PC-9 (cell line): Measurements from ENCODE around the gene DUOXA2. TPM values are rescaled to one million over a fixed set of nuclear protein-coding genes. Genes with fewer than 3 reads are reported as not detected.
"Not testable (repeated sequence)": the region's sequence is repeated elsewhere in the genome, so short reads cannot be mapped to it uniquely, and the experiment has no call there.

Source experiments
- Bru-seq: library from RNA; stranded (reverse); fragments of 400-500 nt; gene quantifications from one replicate; lab custom pipeline; 2021; lab: Mats Ljungman, UMichigan
- BruChase-seq, 2 experiments: library from RNA; stranded (reverse); fragments of 400-500 nt; gene quantifications; one replicate each; lab custom pipeline; 2021; lab: Mats Ljungman, UMichigan
- BruUV-seq: library from RNA; stranded (reverse); fragments of 400-500 nt; replicated peaks from 2 replicates; lab custom pipeline; 2021; lab: Mats Ljungman, UMichigan
- CTCF ChIA-PET: fragments of 300-600 bp; sonication (Branson Sonifier 250); formaldehyde crosslinking; loops from one replicate; lab custom pipeline; 2022; ENCODE audit warnings: antibody characterized with exemption; lab: Charles Lee
- POLR2A ChIA-PET: fragments of 300-600 bp; sonication (Branson Sonifier 250); formaldehyde crosslinking; loops from one replicate; lab custom pipeline; 2022; ENCODE audit warnings: antibody characterized with exemption; ENCODE audit not compliant: unreplicated experiment; lab: Charles Lee
- DNase-seq, 2 experiments: peaks; one replicate each; pipeline versions ENCODE4 v3.0.0 to v3.0.0-alpha.2; 2015 to 2022; ENCODE audit warnings: mixed read lengths in 1 of 2
- H2AFZ ChIP-seq: fragments of 200-600 bp; sonication (generic); 2 replicates; pipeline ENCODE4 v1.8.1; 2017; ENCODE audit warnings: antibody characterized with exemption
- H3F3A ChIP-seq: fragments of 200-600 bp; sonication (generic); 2 replicates; pipeline ENCODE4 v1.8.1; 2017; ENCODE audit warnings: antibody characterized with exemption, mild to moderate bottlenecking, low read depth; ENCODE audit not compliant: insufficient read depth
- H3K27ac ChIP-seq: fragments of 200-600 bp; sonication (generic); 2 replicates; pipeline ENCODE4 v1.6.1; 2016; ENCODE audit warnings: mixed run types
- H3K27me3 ChIP-seq: fragments of 200-600 bp; sonication (generic); 2 replicates; pipeline ENCODE4 v1.6.1; 2016; ENCODE audit warnings: low read depth, mixed run types; ENCODE audit not compliant: insufficient read depth
- H3K36me3 ChIP-seq: fragments of 200-600 bp; sonication (generic); 2 replicates; pipeline ENCODE4 v1.6.1; 2016; ENCODE audit warnings: low read depth, mixed run types
- H3K4me1 ChIP-seq: fragments of 200-600 bp; sonication (generic); replicated peaks from 2 replicates; pipeline ENCODE4 v1.6.1; 2016; ENCODE audit warnings: mixed run types; ENCODE audit not compliant: insufficient read depth
- H3K4me2 ChIP-seq: fragments of 200-600 bp; sonication (generic); 2 replicates; pipeline ENCODE4 v1.6.1; 2017; ENCODE audit warnings: mixed run types
- H3K4me3 ChIP-seq: fragments of 200-600 bp; sonication (generic); 2 replicates; pipeline ENCODE4 v1.6.1; 2016; ENCODE audit warnings: mixed run types
- H3K79me2 ChIP-seq: fragments of 200-600 bp; sonication (generic); 2 replicates; pipeline ENCODE4 v1.6.1; 2017; ENCODE audit warnings: low read depth, mixed run types
- H3K9me2 ChIP-seq: fragments of 200-600 bp; sonication (generic); 2 replicates; pipeline ENCODE4 v1.8.1; 2017; ENCODE audit warnings: mild to moderate bottlenecking; ENCODE audit not compliant: insufficient read depth
- H3K9me3 ChIP-seq: fragments of 200-600 bp; sonication (generic); 2 replicates; pipeline ENCODE4 v1.8.1; 2016; ENCODE audit warnings: low read depth; ENCODE audit not compliant: insufficient read depth
- H4K20me1 ChIP-seq: fragments of 200-600 bp; sonication (generic); 2 replicates; pipeline ENCODE4 v1.8.1; 2017; ENCODE audit not compliant: insufficient read depth
- EZH2 ChIP-seq: fragments of 200-600 bp; sonication (generic); IDR thresholded peaks from 2 replicates; pipeline ENCODE4 v1.8.0; 2017; ENCODE audit warnings: antibody characterized with exemption, low read depth
- intact Hi-C: fragments of 100-400 bp; cut with micrococcal nuclease; formaldehyde crosslinking; loops from one replicate; pipeline ENCODE4 v1.10.0; 2022; ENCODE audit not compliant: unreplicated experiment
- long read RNA-seq: library from polyadenylated mRNA; stranded (forward); transcript quantifications from one replicate; pipeline ENCODE4 v2.0.0, GENCODE V29; 2022
- total RNA-seq: library from RNA; stranded (reverse); gene quantifications from 2 replicates; pipeline ENCODE4 v1.2.3, GENCODE V29; 2021
- TF ChIP-seq, protein P1 (sequence below): fragments of 200-600 bp; sonication (generic); conservative IDR thresholded peaks from 2 replicates; pipeline ENCODE4 v1.6.1; 2017; ENCODE audit warnings: mixed run types, antibody characterized with exemption, mild to moderate bottlenecking, moderate library complexity

Gene DUOXA2
- not detected in 2 replicates for total RNA-seq
- Bru-seq, nascent RNA, result not detected
- not detected for BruChase-seq, experiment 1, labeled RNA remaining after a 2-hour chase
- BruChase-seq, experiment 2, labeled RNA remaining after a 6-hour chase, result not detected
- long read RNA-seq, result 0 reads

DNA sequence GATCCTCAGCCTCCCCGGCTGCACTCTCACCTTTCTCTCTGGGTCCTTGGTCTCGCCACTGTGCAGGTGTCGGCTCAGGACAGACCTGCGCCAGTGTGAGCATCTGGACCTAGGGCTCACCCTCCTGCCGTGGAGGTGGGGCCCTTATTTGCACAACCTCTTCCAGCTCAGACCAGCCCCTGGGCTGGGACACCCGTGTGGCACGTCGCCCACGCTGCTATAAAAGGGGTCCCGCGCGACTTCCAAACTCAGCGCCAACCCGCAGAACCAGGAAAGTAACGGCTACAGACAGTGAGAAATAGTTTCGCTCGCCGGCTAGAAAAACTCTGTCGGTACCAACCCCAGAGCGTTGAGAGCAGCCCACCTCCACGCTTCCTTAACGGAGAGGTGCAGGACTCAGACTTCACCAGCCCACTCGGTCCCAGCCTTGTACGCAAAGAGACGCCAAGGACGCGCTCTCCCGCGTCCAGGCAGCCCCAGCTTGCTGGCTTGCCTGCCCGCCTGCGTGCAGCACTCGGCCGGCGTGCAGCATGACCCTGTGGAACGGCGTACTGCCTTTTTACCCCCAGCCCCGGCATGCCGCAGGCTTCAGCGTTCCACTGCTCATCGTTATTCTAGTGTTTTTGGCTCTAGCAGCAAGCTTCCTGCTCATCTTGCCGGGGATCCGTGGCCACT, at the start of gene DUOXA2, which contains the start of gene DUOX2:
DUOXA2 (plus strand) TSS at position 251 of the 675 bp plus-strand sequence; CDS start at position 531, 280 bp downstream.
DUOX2 (minus strand) TSS at position 97 of the 675 bp plus-strand sequence. CDS start 761 bp downstream, outside the sequence.
- no peaks in the 10 kb centered on the region for H3K79me2 ChIP-seq
- no peaks in the 10 kb centered on the region for H3K9me3 ChIP-seq
- intact Hi-C loops, result no loop called here
- no peaks in the 10 kb centered on the region for H4K20me1 ChIP-seq
- no peak within 1 kb of the TSS for H2AFZ ChIP-seq
- H3K4me2 ChIP-seq, result no peak within 1 kb of the TSS
- no peak for DNase-seq
- no peaks in the 10 kb centered on the region for H3K36me3 ChIP-seq
- no TSS peak for BruUV-seq
- ChIA-PET POLR2A (no interaction called here), CTCF (no interaction called here)
- H3K4me1 ChIP-seq, result no peaks in the 10 kb centered on the region
- no peaks in the 10 kb centered on the region for H3F3A ChIP-seq
- H3K9me2 ChIP-seq, result no peaks in the 10 kb centered on the region
- peaks cover 3% of the 10 kb centered on the region; the same call in 1 of the 2 replicates for H3K27me3 ChIP-seq
- no peak within 1 kb of the TSS for H3K4me3 ChIP-seq
- no peak within 1 kb of the TSS for H3K27ac ChIP-seq
- TF ChIP-seq, protein P1, sequence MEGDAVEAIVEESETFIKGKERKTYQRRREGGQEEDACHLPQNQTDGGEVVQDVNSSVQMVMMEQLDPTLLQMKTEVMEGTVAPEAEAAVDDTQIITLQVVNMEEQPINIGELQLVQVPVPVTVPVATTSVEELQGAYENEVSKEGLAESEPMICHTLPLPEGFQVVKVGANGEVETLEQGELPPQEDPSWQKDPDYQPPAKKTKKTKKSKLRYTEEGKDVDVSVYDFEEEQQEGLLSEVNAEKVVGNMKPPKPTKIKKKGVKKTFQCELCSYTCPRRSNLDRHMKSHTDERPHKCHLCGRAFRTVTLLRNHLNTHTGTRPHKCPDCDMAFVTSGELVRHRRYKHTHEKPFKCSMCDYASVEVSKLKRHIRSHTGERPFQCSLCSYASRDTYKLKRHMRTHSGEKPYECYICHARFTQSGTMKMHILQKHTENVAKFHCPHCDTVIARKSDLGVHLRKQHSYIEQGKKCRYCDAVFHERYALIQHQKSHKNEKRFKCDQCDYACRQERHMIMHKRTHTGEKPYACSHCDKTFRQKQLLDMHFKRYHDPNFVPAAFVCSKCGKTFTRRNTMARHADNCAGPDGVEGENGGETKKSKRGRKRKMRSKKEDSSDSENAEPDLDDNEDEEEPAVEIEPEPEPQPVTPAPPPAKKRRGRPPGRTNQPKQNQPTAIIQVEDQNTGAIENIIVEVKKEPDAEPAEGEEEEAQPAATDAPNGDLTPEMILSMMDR, result no peak
- no peak for TF ChIP-seq EZH2

DNA sequence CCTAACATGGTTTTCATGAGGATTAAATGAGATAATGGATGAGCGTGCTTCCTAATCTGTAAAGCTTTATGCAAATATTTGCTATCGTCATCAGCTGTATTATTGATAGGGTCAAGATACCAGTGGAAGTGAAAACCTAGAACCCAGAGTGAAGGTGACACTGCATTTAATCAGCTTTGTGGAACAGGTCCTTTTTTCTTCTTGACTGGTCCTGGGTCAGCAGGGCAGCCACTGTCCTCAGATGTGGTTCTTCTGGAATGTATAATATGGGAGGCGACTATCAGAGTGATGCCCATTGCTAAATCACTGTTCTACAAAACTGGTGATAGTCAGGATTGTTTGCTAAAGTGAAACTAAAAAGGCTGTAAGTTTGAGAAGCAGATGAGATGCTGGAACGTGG, 49.7 kb upstream of the DUOXA2 start:
- ChIA-PET POLR2A (no interaction called here), CTCF (interaction anchor here (0.6 kb wide), 1 partner anchor 340 kb away, joined by 20 read pairs; no protein-coding TSS in a partner anchor)
- no peaks in the 10 kb centered on the region for H3K36me3 ChIP-seq
- peak; percentile 64 to 77 for DNase-seq
- no peaks in the 10 kb centered on the region for H4K20me1 ChIP-seq
- no peaks in the 10 kb centered on the region for H3K27me3 ChIP-seq
- peak overlapping the region; percentile 47; the same call in 1 of the 2 replicates for H3K27ac ChIP-seq
- no peaks in the 10 kb centered on the region for H3K9me3 ChIP-seq
- no peaks in the 10 kb centered on the region for H3K79me2 ChIP-seq
- no peak for TF ChIP-seq EZH2
- TF ChIP-seq, protein P1, result no peak
- H3K9me2 ChIP-seq, result no peaks in the 10 kb centered on the region
- H3K4me1 ChIP-seq, result peaks cover 3% of the 10 kb centered on the region; the same call in 1 of the 2 replicates
- H3K4me2 ChIP-seq, result no peak overlapping the region; the same call in 1 of the 2 replicates
- no peak overlapping the region for H2AFZ ChIP-seq
- no TSS peak for BruUV-seq
- peaks cover 4% of the 10 kb centered on the region; the same call in 1 of the 2 replicates for H3F3A ChIP-seq
- H3K4me3 ChIP-seq, result no peak overlapping the region
- intact Hi-C loops, result no loop called here

DNA sequence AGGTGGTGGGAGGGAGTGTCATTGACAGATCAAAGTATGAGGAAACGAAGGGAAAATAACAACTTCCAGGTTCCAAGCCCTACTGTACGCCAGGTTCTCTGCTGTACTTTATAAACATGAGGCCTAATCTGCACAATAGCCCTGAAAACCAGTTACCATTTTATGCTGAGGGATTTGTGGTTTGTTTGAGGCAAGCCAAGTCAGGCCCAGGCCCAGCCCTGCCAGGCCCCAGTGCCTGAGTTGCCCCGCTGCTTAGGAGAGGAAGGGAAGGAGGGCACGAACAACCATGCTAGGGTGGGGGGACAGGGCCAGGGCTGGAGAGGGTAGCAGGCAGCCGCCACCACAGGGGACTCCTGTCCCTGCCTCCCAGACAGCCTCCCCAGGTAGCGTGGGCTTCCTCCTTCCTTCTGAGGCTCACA, 44.2 kb upstream of the DUOXA2 start:
- H3K4me3 ChIP-seq, POLR2A ChIA-PET, H3K27ac ChIP-seq, H3K9me2 ChIP-seq, H3K79me2 ChIP-seq, H3K4me1 ChIP-seq, H3K27me3 ChIP-seq, H2AFZ ChIP-seq, H3K36me3 ChIP-seq, H4K20me1 ChIP-seq, H3F3A ChIP-seq, H3K9me3 ChIP-seq, H3K4me2 ChIP-seq, DNase-seq, intact Hi-C loops, BruUV-seq, CTCF ChIA-PET: not testable (repeated sequence)

- H3K27ac ChIP-seq, POLR2A ChIA-PET, H2AFZ ChIP-seq, H3K4me2 ChIP-seq, CTCF ChIA-PET, DNase-seq, H3K79me2 ChIP-seq, H4K20me1 ChIP-seq, H3K36me3 ChIP-seq, H3K4me1 ChIP-seq, intact Hi-C loops, BruUV-seq, H3K9me2 ChIP-seq, H3F3A ChIP-seq, H3K4me3 ChIP-seq, H3K9me3 ChIP-seq, H3K27me3 ChIP-seq: not testable (repeated sequence)
These were observed 40.5 kb upstream of the DUOXA2 start for GRCh38 chr15:45073602-45074001.

DNA sequence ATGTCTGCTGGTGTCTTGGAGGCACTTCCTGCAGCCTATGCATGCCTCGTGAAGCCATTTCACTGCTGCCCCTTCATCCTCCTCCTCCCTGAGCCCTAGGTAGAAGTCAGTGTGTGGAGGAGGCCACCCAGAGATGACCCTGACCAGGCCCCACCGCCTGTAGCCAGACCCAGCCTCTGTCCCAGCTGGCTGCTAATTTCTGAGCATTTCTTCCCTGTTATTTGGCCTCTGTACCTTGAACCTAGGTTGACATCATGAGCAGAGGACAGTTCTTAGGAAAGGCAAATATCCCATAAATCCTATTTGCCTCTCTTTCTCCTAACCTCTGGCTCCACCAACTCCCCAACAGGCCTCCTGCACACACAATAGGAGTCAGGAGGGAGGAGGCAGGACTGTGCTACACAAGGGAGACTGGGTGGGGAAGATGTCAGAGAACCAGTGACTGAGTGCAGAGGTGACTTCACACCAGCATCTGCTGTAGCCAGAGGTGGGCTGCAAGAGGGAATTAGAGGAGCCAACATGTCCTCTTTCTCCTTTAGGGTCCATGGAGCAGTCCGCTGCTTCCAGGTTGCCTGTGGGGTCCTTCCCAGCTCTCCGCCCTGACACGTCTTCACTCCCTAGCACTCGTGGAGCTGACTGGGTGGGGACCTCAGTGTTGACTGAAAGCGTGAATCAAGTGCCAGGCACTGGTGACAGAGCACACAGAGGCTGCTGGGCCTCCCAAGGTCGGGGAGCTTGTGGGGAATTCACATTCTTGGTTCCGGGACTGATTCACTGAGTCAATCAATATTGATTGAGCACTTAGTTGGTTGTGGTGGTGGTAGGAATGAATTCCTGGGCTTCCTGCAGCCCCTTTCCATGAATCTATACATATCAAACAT, 38.4 kb upstream of the DUOXA2 start:
- H3K4me3 ChIP-seq, H2AFZ ChIP-seq, H3K4me2 ChIP-seq, DNase-seq, H3K9me2 ChIP-seq, BruUV-seq, intact Hi-C loops, H3K27ac ChIP-seq, H3F3A ChIP-seq, H3K4me1 ChIP-seq, POLR2A ChIA-PET, H3K27me3 ChIP-seq, H3K9me3 ChIP-seq, H3K79me2 ChIP-seq, H3K36me3 ChIP-seq, CTCF ChIA-PET, H4K20me1 ChIP-seq: not testable (repeated sequence)
